NK-92 (cell line): ENCODE data around the gene NUDT6.

Experiments
- DNase-seq: peaks from one replicate; lab custom pipeline; 2025; ENCODE audit not compliant: unreplicated experiment; lab: John Stamatoyannopoulos, UW

The NUDT6 gene

DNA sequence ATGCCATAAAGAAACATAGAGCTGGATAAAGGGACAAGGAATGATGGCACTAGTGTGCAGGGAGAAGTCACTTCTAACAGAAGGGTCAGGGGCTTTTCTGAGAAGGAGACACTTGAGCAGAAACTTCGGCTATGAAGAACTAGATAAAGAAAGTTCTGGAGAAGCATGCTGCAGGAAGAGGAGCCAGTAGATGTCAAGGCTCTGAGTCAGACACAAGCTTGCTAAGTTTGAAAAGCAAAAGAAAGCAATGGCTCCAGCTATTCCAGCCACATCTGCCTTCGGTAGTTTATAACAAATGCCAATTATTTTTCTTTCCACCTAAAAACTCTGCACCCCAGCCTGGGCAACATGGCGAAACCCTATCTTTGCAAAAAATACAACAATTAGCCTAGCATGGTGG lies 7.5 kb downstream of the NUDT6 start:
- no peak for DNase-seq

- DNase-seq, result no peak
Observed at GRCh38 chr4:122914292-122914904, 8.0 kb downstream of the NUDT6 start.

DNA sequence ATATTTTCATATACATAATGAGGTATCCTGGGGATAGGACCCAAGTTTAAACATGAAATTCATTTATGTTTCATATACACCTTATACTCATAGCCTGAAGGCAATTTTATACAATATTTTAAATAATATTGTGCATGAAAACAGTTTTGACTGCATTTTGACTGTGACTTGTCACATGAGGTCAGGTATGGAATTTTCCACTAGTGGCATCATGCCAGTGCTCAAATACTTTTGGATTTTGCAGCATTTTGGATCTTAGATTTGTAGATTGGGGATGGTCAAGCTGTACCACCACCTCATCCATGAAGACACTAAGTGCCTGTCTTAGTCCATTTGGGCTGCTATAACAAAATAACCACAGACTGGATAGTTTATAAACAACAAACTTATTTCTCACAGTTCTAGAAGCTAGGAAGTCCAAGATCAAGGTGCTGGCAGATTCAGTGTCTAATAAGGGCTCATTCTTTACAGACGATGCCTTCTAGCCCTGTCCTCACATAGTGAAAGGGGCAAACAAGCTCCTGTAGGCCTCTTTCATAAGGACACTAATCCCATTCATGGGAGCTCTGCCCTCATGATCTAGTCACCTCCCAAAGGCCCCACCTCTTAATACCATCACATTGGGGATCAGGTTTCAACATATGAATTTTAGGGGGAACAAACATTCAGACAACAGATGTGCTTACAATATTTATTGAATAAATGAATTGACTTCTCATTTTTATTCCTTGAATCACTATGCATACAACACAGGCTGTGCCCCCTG lies 9.4 kb downstream of the NUDT6 start:
- no peak for DNase-seq

- DNase-seq, result no peak
Observed at GRCh38 chr4:122911588-122911987, 10.8 kb downstream of the NUDT6 start.

- no peak for DNase-seq
Observed at GRCh38 chr4:122909683-122910082, 12.7 kb downstream of the NUDT6 start.

DNA sequence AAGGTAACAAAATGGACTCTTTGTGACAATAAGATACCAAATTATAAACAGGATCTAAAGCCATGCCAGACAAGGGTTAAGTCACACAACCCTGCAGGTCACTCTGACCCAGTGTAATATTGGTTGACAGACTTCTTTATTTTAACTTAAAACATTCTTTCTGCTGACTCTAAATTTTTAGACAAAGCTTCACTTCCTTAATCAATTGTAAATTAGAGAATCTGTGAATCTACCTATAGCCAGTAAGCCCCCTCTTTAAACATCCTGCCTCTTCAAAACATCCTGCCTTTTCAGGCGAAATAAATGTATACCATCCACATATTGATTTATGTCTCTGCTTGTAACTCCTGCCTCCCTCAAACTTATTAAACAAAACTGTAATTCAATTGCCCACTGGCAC lies 14.2 kb downstream of the NUDT6 start:
- DNase-seq, result no peak

- DNase-seq, result no peak
Observed at GRCh38 chr4:122906859-122907305, 15.5 kb downstream of the NUDT6 start.

GRCh38 chr4:122903766-122904288 lies 18.6 kb downstream of the NUDT6 start:
- DNase-seq, result no peak

DNA sequence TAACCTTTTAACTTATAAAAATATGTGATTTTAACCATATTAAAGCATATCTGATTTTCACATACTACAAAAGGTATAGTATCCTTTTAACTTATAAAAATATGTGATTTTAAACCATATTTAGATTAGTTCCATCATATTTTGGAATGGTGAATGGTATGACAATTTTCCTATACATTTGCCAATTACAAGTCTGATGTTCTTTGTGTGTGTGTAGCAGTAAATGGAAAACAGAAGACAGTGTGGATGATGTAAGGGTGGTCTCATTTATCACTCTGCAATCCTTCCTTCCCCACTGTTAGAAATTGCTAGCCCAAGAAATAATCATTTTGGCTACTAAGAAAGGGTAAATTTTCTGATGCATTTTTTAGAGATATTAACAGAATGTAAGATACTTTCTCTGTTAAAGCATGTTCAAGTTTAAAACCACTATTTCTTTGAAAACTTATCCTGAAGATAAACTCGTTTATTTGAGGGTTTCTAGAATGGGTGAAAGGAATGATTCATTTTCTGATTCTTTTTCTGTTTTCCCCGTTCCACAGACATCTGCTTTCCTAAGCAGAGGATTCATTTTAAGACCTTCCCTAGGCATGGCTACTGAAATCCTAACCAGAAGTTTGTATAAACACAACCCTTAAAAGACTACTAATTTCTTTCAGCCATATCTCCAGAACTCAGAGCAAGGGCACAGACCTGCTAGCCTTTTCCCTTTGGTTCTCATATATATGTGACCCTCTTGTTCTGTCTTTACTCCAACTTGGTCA lies 21.0 kb downstream of the NUDT6 start:
- DNase-seq, result no peak

DNA sequence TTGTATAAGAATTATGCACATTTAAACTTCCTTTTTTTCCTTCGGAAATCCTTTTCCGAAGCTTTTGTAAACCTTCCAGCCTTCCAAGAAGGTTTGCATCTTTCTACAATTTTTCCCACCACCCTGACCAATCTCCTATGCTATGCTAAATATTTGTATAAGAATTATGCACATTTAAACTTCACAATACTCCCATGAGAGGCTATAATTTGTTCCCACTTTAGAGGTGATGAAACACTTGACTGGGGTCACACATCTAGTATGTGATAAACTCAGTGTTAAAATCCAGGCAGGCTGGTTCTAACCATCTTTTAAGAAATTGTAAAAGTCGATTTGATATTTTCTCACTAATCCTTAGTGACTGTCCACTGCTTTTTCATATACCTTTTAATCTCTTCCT lies 22.1 kb downstream of the NUDT6 start:
- DNase-seq, result no peak

DNA sequence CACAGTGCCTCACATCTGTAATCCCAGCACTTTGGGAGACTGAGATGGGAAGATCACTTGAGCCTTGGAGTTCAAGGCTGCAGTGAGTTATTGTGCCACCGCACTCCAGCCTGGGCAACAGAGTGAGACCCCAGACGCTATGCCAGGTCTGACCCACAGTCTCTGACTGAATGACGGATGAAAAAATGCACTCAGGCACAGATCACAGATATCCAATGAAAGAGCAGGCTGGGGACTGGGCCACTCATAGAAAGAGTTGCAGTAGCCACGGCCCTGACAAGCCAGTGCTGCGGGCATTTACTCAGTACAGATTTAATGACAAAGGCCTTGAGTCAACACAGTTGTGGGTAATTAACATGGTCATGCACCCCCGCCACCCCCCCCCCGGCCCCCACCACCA lies 22.7 kb downstream of the NUDT6 start:
- no peak for DNase-seq

DNA sequence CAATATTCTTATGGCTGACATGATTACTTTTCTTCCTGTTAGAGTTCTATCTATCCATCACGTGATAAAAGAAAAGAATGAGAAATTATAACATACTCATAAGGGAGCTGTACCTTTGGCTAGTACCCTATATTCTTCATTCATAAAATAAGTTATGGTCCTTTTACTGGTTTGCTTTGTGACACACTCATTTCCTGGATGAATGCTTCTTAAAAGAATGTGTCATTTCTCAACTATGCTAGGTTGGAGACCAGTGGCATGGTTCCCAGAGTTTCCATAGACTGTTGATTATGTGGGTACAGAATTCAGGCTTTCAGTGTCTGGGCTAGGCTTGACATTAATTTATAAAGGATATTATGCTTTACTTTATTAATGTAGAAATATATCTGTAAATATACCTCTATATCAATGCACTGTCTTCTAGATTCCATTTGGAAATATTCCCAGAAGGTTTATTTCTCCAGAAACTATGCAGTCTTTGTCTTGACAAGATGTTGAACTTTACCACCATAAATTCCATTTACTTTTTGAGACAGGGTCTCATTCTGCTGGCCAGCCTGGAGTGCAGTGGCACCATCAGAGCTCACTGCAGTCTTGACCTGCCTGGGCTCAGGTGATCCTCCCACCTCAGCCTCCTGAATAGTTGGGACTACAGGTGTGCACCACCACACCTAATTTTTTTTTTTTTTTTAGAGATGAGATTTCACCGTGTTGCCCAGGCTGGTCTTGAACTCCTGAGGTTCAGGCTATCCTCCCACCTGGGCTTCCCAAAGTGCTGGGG lies 23.8 kb downstream of the NUDT6 start:
- no peak for DNase-seq

GRCh38 chr4:122896270-122896669 lies 26.1 kb downstream of the NUDT6 start:
- no peak for DNase-seq

- no peak for DNase-seq
Observed at GRCh38 chr4:122895336-122895995, 26.9 kb downstream of the NUDT6 start.

GRCh38 chr4:122894827-122895226 lies 27.6 kb downstream of the NUDT6 start:
- no peak for DNase-seq

GRCh38 chr4:122890147-122890795 lies 32.1 kb downstream of the NUDT6 start:
- DNase-seq, result no peak

GRCh38 chr4:122889726-122890125 lies 32.7 kb downstream of the NUDT6 start:
- no peak for DNase-seq

DNA sequence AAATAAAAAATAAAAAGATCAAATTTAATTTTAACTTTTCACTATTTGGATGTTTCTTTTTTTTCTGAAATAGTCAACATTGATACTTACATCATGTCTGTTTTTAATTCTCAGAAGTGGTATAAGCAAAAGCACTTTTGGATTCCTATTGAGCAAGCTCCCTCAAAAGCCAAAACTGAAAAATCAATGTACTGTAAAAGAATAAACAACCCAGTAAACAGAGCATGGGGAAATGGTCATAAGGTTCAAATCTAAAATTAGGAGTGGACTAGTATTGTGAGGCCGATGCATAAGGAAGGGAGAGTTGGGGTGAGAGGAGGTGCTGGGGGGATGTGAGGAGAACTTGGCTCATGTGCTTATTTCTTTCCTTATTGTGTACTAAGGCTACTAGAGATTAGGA lies 37.9 kb downstream of the NUDT6 start:
- no peak for DNase-seq

DNA sequence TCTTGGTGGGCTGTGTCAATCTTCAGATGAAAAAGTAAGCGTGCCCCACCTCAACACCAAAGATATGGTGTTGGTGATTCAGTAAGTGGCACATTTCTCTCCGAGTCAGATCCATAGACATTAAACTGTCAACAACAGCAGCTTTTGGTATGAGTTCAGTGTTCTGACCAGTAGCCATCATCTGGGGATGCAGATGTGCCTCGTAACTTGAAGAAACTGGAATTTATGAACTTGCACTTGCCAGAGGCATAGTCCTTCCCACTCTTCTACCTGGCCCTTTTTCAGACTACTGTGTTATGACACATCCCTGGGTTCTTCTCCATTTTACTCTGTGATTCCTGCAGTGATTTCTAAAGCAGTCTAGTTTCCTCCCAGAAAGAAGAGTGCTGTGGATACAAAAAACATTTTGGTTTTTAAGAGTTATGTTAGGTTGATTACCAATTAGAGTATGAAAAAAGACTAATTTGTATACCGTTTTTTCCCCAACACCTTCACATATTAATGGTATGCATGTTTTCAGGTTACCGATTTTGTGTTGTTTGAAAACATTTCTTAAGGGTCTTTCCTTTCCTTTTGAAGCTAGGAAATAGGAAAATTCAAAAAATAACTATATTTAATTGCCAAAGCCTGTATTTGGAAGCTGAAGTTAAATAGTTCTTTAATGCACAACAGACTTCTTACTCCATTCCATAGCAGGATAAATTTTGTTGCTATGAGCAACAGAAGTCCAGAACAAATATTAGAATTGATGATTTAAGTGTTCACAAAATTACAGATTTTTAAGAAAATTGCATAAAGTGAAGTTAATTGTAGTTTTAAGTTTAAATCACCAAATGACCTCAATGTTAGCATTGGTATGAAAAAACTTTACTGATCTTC lies 39.3 kb downstream of the NUDT6 start:
- no peak for DNase-seq
